Measurements from ENCODE around the gene GID8.

GID8 gene

DNA sequence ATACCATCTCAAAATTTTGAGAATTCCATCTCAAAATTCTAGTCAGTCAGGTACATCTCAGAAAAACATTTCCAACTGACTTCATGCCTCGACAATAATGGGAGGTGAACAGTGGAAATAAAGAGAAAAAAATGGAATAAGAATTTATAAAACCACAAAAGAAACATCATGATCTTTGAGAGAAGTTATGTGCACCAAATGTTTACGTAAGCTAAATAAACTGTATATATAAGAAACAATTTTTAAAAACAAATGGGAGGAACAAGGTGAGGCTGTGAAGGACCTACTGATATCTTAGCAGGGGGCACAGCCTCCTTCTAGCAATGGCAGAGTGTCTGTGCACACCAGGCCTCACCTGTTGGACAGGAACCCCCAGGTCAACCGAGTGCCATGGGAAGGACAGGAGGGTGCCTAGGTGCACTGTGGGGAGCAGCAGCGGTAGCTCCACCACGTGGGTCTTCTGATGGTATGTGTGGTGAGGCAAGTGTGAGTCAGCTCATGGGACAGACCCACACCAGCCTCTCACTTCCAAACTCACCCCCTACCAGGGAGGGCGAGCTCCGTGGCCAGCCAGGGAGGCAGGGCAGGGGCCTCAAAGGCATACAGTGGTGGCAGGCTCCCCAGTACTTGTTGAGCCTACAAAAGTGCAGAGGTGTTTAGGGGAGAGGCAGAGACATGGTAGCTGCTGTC lies 34.9 kb upstream of the GID8 start:
- in situ Hi-C loops (cut with HindIII; ENCODE audit: low sequenced_read_pairs), result no loop called here

DNA sequence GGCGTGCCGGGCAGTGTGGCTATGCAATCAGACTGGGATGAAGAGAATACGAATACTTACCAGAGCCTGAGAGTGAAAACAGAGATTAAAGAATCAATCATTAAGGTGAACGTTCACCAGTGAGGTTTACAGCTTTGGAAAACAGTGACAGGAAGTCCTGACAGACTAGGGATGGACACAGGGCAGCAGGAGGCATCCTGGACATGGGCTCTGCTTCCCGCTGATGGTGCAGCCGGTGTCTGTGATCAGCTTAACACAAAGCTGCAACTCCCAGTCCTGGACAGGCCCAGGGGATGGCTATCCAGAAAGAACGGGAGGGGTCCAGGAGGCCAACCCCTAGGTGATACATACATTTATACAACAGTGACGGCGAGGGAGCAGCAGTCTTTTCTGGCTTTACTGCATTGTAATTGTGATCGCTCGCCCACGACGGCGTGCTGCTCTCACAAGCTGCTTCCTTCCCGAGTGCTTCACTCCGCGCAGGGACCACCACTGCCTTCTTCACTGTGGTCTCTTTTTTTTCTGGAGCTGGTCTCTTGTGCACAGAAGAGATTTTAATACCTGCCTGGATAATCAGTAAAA lies 32.3 kb upstream of the GID8 start:
- in situ Hi-C loops (cut with HindIII; ENCODE audit: low sequenced_read_pairs), result no loop called here

DNA sequence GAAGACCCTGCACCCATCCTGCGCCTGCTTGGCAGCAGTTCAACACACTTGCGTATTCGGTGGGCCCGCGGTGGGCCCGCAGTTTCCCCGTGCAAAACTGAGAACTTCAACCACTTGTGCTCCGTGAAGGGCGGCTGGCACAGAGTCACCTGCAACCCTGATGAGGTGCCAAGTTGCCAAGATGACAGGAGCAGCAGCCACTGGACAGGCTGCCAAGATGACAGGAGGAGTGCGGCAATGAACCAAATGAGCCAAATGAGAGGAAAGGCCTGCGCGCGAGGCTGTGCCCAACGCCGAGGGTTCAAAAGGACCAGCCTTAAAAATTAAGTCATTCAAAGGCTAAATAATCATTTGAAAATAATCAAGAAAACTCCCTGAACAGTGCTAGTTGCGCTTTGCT lies 31.7 kb upstream of the GID8 start:
- in situ Hi-C loops (cut with HindIII; ENCODE audit: low sequenced_read_pairs), result no loop called here

DNA sequence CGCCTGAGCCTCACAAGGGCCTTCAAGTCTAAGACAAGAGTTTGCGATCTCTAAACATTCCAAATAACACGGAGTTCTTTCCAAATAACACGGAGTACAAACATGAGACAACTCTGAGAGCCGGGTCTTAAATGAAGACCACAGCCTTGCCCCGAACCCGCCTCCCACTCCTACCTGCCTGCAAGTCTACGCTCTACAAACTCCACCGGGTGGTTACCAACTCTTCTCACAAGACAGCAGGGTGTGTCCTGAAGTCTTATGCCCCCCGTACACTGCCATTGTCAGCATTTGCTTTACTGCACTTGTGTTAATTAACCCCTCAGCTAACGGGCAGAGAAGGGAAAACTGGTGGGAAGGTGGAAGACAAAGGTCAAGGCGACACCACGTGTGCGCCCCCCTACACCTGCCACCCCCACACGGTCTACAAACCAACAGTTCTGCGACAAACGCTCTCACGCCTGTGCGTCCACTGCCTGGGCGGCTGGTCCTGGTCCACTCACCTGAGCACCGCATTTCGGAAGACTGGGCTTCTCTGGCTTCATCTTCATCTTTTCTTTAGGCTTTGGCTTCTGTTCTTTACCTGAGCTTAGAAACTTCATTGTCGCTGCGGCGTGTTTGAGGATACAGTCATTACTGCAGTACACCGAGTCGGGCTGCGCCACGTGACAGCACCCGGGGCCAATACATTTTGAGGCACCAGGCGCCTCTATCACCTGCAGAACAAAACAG lies 31.1 kb upstream of the GID8 start:
- in situ Hi-C loops (cut with HindIII; ENCODE audit: low sequenced_read_pairs), result no loop called here

DNA sequence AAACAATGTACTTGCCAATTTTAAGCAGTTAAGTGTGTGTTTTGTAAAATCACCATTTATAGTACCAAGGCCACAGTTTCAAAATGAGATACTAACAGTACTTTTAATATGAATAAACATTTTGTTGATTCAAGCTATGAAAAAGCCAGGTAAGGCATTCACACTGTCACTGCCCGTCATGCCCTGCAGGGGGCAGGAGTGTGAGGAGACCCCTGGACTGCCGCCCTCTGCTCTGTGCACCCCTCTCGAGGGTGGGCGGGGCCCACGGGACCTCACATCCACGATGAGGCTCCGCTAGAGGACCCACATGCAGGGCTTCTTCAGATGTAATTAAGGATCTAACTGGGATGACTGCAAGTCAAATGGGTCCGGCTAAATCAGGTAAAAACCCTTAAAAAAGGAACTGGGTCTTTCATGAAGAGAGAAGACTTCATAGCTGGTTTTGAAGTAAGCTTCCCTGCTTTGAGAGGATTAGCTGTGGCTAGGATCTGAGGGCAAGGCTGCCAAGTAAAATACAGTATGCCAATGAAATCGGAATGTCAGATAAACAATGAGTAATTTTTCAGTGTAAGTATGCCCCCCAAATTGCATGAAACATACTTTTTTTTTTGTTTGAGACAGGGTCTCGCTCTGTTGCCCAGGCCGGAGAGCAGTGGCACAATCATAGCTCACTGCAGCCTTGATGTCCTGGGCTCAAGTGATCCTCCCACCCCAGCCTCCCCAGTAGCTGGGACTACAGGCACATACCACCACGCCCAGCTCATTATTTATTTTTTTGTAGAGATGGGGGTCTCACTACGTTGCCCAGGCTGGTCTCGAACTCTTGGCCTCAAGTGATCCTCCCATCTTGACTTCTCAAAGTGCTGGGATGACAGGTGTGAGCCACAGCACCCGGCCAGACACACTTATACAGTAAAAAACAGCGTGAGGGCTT lies 30.3 kb upstream of the GID8 start:
- in situ Hi-C loops (cut with HindIII; ENCODE audit: low sequenced_read_pairs), result no loop called here

DNA sequence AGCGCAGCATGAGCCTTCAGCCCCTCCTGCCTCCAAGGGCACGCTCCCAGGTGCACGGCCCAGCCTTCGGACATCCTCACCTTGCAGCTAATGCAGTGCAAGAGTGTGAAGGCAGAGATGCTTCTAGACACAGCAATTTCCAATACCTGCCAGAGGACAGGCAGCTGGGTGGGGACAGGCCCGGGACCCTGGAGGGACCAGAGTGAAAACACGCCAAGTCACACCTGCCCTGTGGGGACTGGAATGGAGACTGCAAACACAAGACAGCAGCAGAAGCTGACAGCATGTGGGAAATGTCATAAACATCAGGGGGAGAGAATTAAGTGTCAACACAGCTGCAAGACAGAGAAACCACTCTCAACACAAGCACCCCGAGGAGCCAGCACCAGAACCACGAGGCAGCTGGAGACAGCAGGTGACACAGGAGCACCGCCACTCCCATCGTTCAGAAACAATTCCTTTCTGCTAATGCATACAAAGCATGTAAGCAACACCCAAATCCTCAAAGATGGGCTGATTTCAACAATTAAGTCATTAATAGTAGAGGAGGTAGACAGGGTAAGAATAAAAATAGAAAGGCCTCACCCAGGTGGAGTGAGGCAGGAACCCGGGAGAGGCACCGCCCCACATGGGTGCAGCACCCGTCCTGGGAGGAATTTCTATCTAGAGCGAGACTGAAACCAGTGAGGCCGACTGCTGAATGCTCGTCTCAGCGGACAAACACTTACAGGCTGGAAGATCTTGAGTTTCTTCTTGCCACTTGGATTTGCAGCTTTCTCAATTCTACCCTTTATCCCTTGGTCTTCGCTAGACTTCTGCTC lies 28.8 kb upstream of the GID8 start:
- in situ Hi-C loops (cut with HindIII; ENCODE audit: low sequenced_read_pairs), result no loop called here

DNA sequence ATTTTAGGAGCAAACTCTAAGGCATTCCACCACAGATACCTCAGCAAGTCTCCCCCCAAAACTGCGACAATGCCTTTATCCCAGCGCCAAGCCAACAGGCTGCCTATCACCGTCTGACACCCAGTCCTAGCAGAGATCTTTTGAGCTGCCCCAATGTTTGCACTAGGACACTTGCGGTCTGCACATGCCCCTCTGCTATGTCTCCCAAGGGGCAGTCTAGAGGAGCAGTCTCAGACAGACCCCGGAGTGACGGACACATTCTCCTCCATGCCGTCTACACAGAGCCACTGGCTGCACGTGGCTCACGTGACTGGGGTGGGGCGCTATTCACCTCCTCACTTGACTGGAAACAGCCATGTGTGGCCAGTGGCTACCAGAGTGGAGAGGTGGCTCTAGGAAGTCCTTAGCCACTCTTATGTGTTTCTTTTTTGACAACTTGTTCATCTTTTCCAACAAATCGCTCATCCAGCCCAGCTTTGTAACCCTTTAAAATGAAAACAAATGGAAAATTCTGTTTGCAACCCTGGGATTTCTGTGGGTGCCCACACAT lies 27.7 kb upstream of the GID8 start:
- in situ Hi-C loops (cut with HindIII; ENCODE audit: low sequenced_read_pairs), result loop anchor here (5.0 to 10.0 kb wide), 2 partner anchors 55 to 93 kb away; partner anchors contain the start of gene COL9A3

DNA sequence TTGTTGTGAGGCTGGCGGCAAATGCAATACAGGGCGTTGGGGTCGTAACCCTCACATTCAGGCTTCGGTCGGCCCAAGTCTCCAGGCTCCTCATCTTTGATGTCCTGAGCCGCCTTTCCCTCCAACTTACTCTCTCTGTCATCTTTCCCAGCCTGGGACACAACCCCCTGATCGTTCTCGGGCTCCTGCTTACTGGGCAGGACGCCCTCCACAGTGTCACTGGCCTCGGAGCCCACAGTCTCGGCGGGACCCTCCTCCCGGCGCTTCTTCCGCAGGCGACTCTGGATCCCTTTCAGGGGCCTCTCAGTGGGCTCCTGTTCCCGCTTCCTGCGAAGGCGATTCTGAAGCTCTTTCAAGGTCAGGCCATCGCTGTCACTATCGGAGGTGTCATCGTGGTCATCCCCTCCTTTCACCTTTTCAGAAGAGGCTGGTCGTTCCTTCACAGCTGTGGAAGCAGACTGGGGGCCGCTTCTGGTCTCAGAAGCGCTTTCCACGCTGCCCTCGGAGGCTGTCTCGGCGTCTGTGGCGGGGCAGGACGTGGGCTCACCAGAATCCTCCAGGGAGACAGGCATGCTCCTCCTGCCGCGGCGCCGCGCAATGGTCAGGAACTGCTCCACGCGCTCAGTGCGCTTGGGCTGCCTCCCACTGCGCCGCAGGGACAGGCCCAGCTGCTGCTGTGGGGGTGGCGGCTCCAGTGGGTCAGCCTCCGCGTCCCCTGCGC lies 27.0 kb upstream of the GID8 start:
- in situ Hi-C loops (cut with HindIII; ENCODE audit: low sequenced_read_pairs), result loop anchor here (5.0 to 10.0 kb wide), 2 partner anchors 56 to 94 kb away; partner anchors contain the start of gene COL9A3

DNA sequence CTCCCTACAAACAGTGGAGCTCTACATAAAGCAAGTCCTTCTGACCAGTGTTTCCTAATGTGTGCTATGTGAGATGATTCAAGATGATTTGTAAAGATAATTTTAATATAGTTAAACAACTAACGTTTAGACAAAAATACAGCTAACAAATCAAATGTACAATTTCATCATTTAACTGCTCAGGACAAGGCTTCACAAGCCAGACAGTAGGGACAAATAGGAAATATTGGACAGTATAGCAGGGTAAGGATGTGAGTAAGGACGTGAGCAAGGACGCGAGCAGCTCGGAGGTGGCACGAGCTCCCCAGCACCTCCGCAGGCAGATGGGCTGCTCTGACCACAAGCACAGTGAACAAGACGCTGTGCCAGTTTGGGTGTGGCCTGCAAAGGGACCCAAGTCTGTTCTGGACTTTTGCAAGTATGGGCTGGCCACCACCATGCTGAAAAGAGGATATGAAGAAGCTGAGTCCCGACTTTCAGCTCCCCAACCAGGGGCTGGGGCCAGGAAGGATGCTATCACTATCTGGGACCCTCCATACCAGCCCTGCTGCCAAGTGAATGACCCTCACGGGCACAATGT lies 26.2 kb upstream of the GID8 start:
- in situ Hi-C loops (cut with HindIII; ENCODE audit: low sequenced_read_pairs), result loop anchor here (5.0 to 10.0 kb wide), 2 partner anchors 57 to 94 kb away; partner anchors contain the start of gene COL9A3

DNA sequence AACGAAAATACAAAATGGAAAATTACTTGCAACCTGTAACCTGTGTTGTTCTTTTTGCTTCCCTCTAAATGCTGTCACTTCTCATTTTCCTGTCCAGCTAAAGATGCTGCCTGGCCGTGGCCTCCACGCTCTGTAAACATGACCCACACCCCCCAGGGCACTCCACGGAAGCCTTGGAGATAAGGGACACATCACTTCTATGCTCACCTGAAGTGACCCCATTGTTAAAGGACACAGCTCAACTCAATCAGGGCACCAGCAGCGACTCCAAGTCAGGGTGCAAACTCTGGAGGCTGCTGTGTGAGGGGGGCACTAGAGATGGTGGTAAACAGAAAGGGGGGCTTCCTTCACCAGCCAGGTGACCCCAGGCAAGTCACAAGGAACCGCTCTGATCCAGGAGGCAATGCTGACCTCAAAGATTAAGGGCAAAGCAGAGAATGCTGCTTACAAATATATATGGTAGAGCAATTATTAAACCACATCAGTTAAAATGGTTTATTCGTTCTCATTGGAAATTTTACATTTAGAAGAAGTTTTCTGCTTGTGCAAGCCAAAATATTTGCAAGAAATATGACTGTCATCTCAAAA lies 24.8 kb upstream of the GID8 start:
- in situ Hi-C loops (cut with HindIII; ENCODE audit: low sequenced_read_pairs), result loop anchor here (5.0 to 10.0 kb wide), 2 partner anchors 58 to 96 kb away; partner anchors contain the start of gene COL9A3

DNA sequence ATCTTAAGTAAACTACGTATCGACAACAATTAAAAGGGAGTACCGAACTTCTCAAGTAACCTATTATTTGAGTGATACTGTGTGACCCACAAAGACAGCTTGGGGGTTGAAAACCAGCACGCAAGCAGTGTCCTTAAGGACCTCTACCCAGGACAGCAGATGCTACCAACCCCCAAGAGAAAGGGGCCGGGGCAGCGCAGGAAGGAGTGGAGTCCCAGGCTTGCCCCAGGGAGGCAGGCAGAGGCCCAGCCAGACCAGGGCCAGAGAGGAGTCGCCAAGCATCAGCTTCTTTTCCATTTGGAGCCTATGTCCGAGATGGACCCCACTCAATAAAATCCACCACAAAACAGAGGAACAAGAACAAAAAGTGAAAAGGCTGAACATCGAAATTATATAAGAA lies 23.5 kb upstream of the GID8 start:
- in situ Hi-C loops (cut with HindIII; ENCODE audit: low sequenced_read_pairs), result loop anchor here (5.0 to 10.0 kb wide), 2 partner anchors 60 to 97 kb away; partner anchors contain the start of gene COL9A3

DNA sequence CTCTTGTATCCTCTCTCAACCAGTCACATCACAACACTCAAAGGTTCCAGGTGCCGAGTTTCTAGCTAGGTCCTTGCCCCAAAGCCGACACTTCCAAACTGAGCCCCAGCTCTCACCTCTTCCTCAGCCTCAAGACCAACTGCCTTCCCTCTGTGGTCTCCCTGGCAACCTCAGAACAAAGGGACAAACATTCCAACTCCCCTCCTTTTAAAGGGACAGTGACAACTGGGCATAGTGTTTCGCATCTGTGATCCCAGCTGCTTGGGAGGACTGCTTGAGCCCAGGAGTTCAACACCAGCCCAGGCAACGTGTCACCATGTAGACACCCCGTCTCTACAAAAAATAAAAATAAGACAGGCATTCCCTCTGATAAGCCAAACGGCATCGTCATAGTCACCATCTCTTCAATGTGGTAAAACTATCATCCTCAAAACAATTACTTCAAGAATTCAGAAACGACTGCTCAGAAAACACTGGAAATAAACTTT lies 22.9 kb upstream of the GID8 start:
- in situ Hi-C loops (cut with HindIII; ENCODE audit: low sequenced_read_pairs), result loop anchor here (5.0 to 10.0 kb wide), 2 partner anchors 60 to 98 kb away; partner anchors contain the start of gene COL9A3

DNA sequence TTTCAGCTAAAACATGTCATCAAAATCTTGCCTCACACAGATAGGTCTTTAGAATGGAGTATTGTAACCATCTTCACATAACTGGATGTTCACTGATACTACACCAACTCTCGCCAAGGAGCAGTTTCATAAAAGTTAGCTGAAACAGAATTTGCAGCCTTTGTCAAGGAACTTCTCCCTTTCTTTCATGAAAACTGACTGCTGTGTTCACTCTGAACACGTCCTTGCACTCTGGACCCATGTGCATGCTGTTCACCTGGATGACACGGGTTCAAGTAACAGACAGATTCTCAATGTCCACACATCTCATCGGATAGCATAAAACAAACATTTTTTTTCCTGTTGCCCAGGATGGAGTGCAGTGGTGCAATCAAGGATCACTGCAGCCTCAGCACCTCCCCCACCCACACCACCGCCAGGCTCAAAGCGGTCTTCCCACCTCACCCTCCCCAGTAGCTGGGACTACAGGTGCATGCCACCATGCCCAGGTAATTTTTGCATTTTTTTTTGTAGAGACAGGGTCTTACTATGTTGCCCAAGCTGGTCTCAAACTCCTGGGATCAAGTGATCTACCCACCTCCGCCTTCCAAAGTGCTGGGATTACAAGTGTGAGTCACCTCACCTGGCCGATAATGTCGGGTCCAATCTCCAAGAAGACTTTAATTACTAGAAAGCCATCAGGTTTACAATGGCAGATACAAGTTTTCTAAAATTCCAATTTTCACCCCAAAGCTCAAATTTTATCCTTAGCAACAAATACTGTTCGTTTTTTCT lies 21.1 kb upstream of the GID8 start:
- in situ Hi-C loops (cut with HindIII; ENCODE audit: low sequenced_read_pairs), result loop anchor here (10.0 kb wide), 1 partner anchor 62 kb away; no protein-coding TSS in a partner anchor

DNA sequence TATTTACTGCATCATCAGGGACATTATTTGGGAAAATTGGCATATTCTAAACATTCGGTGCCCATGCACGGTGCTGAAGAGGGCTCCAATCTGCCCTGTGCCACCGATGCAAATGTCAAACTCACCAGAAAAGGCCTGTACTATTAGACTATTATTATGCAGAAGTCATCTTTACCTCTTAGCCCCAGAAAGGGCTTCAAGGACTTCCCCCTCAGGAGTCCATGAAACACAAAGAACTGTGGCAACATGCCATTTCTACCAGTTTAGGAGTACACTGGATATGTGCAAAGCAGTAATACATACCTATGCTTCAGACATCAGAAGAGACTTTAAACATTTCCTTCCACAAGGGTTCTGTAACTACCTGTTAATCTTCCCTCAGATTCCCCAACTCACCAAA lies 20.2 kb upstream of the GID8 start:
- in situ Hi-C loops (cut with HindIII; ENCODE audit: low sequenced_read_pairs), result loop anchor here (10.0 kb wide), 1 partner anchor 63 kb away; no protein-coding TSS in a partner anchor

DNA sequence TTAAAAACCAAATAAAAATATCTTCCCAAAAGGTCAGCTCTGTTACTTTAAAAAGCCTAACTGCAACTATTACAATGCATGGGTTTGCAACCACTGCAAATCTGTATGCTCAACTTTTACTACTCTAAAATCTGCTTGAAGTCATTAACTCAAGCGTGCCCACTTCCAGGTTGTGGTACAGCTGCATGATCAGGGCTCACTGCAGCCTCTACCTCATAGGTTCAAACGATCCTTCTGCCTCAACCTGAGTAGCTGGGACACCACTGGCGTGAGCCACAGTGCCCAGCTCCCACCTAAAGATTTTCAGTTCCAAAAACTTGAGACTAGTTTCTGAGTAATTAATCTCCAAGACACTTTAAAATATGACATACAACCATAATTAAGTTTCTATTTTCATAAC lies 19.8 kb upstream of the GID8 start:
- in situ Hi-C loops (cut with HindIII; ENCODE audit: low sequenced_read_pairs), result loop anchor here (10.0 kb wide), 1 partner anchor 63 kb away; no protein-coding TSS in a partner anchor

DNA sequence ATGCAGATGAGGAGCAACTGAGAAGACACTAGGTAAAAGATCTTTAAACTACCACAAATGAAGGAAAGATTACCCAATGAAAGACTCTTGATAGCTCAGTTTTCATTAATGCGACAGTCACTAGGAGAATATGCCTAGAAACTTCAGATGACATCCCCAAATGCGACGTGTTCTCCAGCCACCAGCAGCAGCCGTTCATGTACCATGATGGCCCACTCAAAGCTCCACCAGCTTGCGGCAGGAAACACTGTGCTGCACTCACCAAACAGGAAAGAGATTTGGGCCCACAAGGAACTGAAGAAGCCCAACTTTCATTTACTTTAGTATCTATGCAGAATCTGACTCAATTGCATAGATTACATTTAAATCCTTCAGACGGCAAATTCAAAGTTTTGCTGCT lies 19.1 kb upstream of the GID8 start:
- in situ Hi-C loops (cut with HindIII; ENCODE audit: low sequenced_read_pairs), result loop anchor here (10.0 kb wide), 1 partner anchor 64 kb away; no protein-coding TSS in a partner anchor
